Activated T-cell treated with anti-CD3 and anti-CD28 coated beads, Interleukin-2, amount 50 U/mL, for 24 hours (primary cell): Measurements from ENCODE around the gene RUNDC3A.

Experiments
- DNase-seq: peaks from one replicate; pipeline ENCODE4 v3.0.0-alpha.2; 2020
- H3K27ac Mint-ChIP-seq: 2 replicates; pipeline ENCODE4 v1.8.0; 2020; ENCODE audit warnings: mild to moderate bottlenecking, mixed read lengths
- H3K27me3 Mint-ChIP-seq: 2 replicates; pipeline ENCODE4 v1.8.0; 2020; ENCODE audit warnings: mixed read lengths
- H3K36me3 Mint-ChIP-seq: 2 replicates; pipeline ENCODE4 v1.8.0; 2020; ENCODE audit warnings: low read depth, mixed read lengths
- H3K4me1 Mint-ChIP-seq: 2 replicates; pipeline ENCODE4 v1.8.0; 2020; ENCODE audit warnings: low read depth, mixed read lengths
- H3K4me3 Mint-ChIP-seq: 2 replicates; pipeline ENCODE4 v1.8.0; 2020; ENCODE audit warnings: mild to moderate bottlenecking, moderate library complexity, mixed read lengths
- H3K9me3 Mint-ChIP-seq: 2 replicates; pipeline ENCODE4 v1.8.0; 2020; ENCODE audit warnings: mixed read lengths

The RUNDC3A gene

DNA sequence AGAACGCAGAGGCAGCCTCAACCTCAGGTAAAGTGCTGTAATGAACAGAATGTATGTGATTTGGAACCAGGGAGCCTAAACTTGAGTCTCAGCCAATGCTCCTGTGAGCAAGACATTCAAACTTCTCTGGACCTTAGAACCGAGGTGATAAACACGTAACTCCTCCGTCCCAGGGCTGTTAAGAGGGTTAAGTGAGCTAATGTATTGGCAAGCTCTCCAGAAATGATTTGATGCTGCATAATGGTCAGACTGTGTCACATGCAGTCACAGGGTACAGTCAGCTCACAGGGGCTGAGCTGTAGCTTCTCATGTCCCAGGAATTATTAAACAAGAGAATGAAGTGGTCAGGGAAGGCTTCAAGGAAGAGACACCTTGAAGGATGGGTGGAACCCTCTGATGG lies 30.4 kb upstream of the RUNDC3A start:
- Mint-ChIP-seq H3K27ac (no peak overlapping the region), H3K4me3 (no peak overlapping the region), H3K4me1 (peaks cover 10% of the 10 kb centered on the region), H3K36me3 (no peaks in the 10 kb centered on the region), H3K9me3 (no peaks in the 10 kb centered on the region), H3K27me3 (peaks cover 3% of the 10 kb centered on the region)
- DNase-seq, result no peak

DNA sequence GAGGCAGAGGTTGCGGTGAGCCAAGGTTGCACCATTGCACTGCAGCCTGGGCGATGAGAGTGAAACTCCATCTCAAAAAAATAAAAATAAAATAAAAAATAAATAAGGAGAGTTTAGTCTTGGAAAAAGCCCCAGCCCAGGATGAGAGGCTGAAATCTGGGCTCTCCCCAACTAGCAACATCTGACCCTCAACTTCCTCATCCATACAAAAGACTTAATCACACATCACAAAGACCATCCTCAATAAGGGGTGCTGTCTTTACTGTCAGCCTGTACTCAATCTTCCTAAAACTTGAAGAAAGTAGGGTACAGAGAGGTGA lies 29.1 kb upstream of the RUNDC3A start:
- peaks cover 3% of the 10 kb centered on the region for H3K27me3 Mint-ChIP-seq
- H3K36me3 Mint-ChIP-seq, result no peaks in the 10 kb centered on the region
- H3K4me3 Mint-ChIP-seq, result no peak overlapping the region
- no peak for DNase-seq
- peaks cover 10% of the 10 kb centered on the region for H3K4me1 Mint-ChIP-seq
- no peaks in the 10 kb centered on the region for H3K9me3 Mint-ChIP-seq
- no peak overlapping the region for H3K27ac Mint-ChIP-seq

DNA sequence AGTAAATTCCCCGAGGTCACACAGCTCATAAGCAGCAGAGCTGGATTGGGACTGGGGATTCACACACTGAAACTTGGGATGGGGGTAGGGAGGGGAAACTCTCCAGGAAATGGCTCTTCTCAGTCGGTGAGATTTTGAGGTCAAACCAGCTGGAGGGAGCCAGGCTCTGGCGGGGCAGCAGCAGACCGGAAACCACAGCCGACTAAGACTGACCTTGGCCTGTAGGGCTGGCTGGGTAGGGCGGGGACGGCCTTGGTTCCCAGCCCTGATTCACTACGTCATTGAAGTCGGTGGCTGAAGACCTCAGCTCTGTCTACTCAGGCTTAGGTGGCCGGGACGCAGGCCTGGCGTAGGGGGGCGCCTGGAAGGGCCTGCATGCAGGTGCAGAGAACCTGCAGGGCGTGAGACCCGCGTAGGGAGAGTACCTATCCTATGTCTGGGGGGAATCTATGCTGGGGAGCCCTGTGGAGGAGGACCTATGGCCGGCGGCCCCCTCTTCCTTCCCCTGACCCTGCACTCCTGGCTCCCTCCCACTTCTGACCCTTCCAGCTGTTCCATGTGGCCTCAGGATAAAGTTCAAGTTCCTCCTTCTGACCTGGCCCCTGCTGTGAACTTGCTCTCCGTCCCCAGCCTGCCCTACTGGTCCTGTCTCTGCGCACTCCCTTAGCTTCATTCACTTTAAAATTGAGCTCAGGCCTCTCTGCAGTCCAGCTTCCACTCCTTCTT lies 28.6 kb upstream of the RUNDC3A start:
- no peak for DNase-seq
- Mint-ChIP-seq H3K27me3 (peaks cover 3% of the 10 kb centered on the region), H3K27ac (no peak overlapping the region)

DNA sequence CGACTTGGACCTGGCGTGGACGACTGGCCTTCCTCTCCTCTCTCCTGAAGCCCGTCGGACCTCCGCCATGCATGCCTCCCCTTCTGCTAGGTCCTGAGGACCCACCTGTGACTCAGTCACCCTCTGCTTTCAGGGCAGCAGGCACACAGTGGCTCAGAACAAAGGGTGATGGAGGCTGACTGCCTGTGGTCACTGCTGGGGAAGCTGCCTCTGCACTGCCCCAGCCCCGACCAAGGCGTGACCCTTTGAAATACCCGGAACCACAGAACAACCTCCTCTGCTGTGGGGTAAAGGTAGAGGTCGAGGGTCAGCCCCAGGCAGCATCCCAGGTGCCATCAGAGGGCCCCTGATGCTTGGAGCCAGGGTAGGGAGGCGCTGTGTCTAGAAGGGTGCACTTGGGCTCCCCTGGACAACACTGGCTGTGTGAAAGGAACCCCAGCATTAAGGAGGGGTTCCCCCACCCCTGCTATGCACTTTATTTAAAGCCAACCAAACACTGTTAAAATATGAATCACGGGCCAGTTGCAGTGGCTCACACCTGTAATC lies 27.9 kb upstream of the RUNDC3A start:
- H3K9me3 Mint-ChIP-seq, result no peaks in the 10 kb centered on the region
- peaks cover 10% of the 10 kb centered on the region for H3K4me1 Mint-ChIP-seq

More for the DNA sequence above, 28.6 kb upstream of the RUNDC3A start:
- H3K4me3 Mint-ChIP-seq, result no peak overlapping the region
- no peaks in the 10 kb centered on the region for H3K9me3 Mint-ChIP-seq
- peaks cover 10% of the 10 kb centered on the region for H3K4me1 Mint-ChIP-seq
- H3K36me3 Mint-ChIP-seq, result no peaks in the 10 kb centered on the region

DNA sequence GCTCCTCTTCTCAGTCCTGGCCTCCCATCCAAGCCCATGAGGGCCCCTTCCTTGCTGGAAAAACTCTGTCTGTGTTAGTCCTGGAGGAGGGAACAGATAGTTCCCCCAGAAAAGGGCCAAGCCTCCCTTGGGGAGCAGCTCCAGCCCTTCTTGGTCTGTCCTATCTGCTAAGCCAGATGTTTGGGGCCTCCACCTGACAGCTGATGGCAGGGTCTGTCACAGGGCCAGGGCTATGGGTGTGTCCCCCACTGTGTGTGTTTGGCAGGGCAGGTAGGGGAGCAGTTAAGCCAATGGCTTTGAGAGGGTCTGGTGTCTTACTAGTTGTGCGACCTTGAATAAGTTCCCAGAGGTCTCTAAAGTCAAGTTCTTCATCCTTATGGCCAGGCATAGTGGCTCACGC lies 26.8 kb upstream of the RUNDC3A start:
- no peak overlapping the region for H3K4me3 Mint-ChIP-seq
- H3K27me3 Mint-ChIP-seq, result peaks cover 3% of the 10 kb centered on the region
- no peaks in the 10 kb centered on the region for H3K36me3 Mint-ChIP-seq
- DNase-seq, result no peak
- H3K27ac Mint-ChIP-seq, result no peak overlapping the region
- peaks cover 10% of the 10 kb centered on the region for H3K4me1 Mint-ChIP-seq
- H3K9me3 Mint-ChIP-seq, result no peaks in the 10 kb centered on the region

More for the DNA sequence above, 27.9 kb upstream of the RUNDC3A start:
- peaks cover 3% of the 10 kb centered on the region for H3K27me3 Mint-ChIP-seq
- DNase-seq, result no peak
- no peak overlapping the region for H3K4me3 Mint-ChIP-seq
- no peaks in the 10 kb centered on the region for H3K36me3 Mint-ChIP-seq
- no peak overlapping the region for H3K27ac Mint-ChIP-seq

DNA sequence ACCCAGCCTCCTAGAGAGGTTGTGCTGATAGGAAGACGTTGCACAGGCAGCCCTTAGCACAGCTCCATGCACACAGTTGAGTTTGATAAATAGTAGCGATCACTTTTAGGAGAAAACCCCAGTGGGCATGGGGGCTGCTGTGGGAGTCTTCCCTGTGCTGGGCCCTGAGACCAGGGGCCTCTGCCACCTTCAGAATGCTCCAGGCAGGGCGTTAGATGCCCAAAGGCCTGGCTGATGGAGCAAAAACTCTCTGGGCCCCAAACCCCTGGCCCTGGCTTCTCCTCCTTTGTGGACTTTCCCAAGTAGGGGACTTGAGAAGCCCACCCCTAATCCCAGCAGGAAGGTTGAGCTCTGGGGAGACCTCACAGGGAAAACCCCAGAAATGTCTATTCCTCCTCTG lies 26.1 kb upstream of the RUNDC3A start:
- Mint-ChIP-seq H3K4me1 (peaks cover 10% of the 10 kb centered on the region), H3K9me3 (no peaks in the 10 kb centered on the region), H3K4me3 (no peak overlapping the region), H3K27ac (no peak overlapping the region), H3K36me3 (no peaks in the 10 kb centered on the region), H3K27me3 (peaks cover 3% of the 10 kb centered on the region)
- DNase-seq, result no peak

DNA sequence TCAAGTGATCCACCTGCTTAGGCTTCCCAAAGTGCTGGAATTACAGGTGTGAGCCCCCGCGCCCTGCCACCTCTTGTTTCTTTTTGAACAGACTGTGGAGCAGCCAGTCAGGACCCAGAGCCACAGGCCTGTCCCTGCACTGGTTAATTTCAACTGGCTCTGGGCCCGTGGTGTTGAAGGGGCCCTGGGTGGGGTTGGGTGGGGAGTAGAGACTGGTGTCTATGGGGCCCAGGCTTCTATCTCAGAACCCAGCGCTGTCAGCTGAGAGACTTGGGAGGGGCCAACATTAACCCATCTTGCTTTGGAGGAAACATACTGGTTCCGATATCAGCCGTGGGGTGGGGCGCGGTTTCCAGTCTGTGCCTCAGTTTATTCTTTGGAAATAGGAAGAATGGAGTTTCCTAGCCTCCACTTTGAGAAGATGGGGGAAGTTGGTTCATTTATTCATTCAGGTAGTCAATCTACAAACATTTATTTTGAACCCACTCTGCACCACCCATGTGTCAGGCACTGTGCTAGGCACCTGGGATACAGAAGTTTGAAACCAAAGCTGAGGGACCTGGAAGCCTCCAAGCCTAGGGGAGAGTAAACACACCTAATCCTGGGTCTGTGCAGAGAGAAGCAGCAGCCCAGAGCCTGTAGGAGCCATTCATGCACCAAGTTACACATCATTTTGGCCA lies 24.9 kb upstream of the RUNDC3A start:
- no peak for DNase-seq
- H3K9me3 Mint-ChIP-seq, result no peaks in the 10 kb centered on the region
- peaks cover 3% of the 10 kb centered on the region for H3K27me3 Mint-ChIP-seq
- peaks cover 10% of the 10 kb centered on the region for H3K4me1 Mint-ChIP-seq
- H3K27ac Mint-ChIP-seq, result no peak overlapping the region
- H3K36me3 Mint-ChIP-seq, result no peaks in the 10 kb centered on the region
- no peak overlapping the region for H3K4me3 Mint-ChIP-seq

DNA sequence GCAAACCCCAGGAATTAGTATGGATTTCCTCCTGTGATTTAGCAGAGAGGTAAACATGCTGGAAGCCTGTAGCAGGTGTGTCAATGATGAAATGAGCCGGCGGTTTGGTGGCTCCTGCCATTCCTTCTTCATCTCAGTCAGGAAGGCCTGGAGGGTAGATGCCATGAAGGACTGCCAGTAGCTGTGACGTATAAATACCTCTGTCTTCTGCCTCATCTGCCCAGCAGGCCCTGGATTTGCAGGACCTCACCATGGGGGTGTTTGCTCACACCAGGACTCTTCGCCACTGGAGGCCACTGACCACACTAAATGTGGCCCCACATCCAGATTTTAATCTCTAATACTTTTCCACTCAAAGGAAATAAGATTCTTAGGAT lies 24.4 kb upstream of the RUNDC3A start:
- Mint-ChIP-seq H3K36me3 (no peaks in the 10 kb centered on the region), H3K9me3 (no peaks in the 10 kb centered on the region), H3K27ac (no peak overlapping the region), H3K4me3 (no peak overlapping the region), H3K27me3 (peaks cover 3% of the 10 kb centered on the region), H3K4me1 (peaks cover 10% of the 10 kb centered on the region)
- no peak for DNase-seq

DNA sequence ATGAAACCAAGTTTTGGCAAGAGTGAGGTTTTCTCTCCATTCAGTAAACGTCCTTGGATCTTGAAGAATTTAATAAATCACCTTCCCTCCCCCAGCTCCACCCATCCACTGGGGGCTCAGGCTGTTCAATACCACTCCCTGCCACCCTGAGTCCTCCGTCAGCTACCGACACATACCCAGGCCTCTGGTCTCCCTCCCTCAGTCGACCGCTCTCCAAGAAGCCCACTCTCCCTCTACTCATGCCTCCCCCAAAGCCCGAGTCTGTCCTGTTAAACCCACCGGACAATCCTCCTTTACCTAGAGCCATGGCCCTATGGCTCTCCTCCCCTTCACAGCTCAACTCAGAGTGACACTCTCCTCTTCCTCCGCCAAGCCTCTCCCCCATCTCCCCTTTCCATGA lies 20.8 kb upstream of the RUNDC3A start:
- no peaks in the 10 kb centered on the region for H3K36me3 Mint-ChIP-seq
- H3K4me3 Mint-ChIP-seq, result no peak overlapping the region
- no peaks in the 10 kb centered on the region for H3K4me1 Mint-ChIP-seq
- H3K9me3 Mint-ChIP-seq, result no peaks in the 10 kb centered on the region
- no peak for DNase-seq
- no peaks in the 10 kb centered on the region for H3K27me3 Mint-ChIP-seq
- H3K27ac Mint-ChIP-seq, result no peak overlapping the region

DNA sequence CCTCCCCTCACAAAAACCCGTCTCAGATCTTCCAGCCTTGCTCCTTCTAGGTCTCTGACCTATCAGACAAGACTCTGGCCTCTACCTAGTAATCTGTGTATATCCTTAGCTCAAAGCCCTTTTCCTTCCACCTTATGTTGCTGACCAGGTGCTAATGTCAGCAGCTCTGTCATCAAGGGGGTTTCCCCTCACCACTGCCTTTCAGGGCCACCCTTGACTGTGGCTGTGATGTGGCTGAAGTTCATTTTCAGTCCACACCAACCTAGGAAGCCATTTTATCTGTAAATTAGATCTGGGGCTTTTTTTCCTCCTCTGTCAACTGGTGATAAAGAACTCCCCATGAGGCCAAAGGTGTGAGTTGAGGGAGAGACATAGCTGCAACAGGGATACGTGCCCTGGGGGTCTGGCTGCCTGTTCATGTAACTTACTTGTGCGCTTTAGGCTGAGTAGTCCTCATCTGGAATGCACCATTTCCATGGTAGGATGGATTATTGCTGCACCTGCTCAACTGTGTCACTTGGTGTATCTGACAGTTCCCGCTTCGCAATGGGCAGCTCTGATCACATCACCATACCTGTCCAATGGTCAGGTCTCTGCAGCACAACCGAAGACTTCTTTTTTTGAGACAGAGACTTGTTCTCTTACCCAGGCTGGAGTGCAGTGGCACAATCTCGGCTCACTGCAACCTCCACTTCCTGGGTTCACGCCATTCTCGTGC lies 14.7 kb upstream of the RUNDC3A start:
- no peak overlapping the region for H3K27ac Mint-ChIP-seq
- H3K4me3 Mint-ChIP-seq, result no peak overlapping the region
- no peaks in the 10 kb centered on the region for H3K9me3 Mint-ChIP-seq
- DNase-seq, result no peak
- no peaks in the 10 kb centered on the region for H3K36me3 Mint-ChIP-seq
- H3K27me3 Mint-ChIP-seq, result peaks cover 3% of the 10 kb centered on the region
- H3K4me1 Mint-ChIP-seq, result peaks cover 1% of the 10 kb centered on the region

DNA sequence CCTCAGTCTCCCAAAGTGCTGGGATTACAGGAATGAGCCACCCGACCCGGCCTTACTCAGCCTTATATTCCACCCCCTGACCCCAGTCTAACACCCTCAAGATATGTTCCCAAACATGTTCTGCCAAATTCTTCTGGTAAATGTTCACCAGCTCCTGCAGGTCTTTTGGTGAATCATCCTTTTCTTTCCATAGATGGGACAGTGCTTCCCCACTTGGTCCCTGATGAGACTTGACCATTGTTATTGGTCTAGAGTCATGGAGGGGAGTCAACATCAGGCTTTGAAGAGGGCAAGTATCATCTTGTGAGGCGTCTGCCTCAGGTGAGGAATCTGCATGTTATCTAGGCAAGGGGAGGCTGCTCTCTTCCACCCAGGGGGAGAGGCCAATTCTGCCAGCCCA lies 10.4 kb upstream of the RUNDC3A start:
- Mint-ChIP-seq H3K4me1 (peaks cover 1% of the 10 kb centered on the region), H3K27me3 (peaks cover 3% of the 10 kb centered on the region), H3K4me3 (no peak overlapping the region), H3K27ac (no peak overlapping the region), H3K9me3 (no peaks in the 10 kb centered on the region), H3K36me3 (no peaks in the 10 kb centered on the region)
- DNase-seq, result no peak

DNA sequence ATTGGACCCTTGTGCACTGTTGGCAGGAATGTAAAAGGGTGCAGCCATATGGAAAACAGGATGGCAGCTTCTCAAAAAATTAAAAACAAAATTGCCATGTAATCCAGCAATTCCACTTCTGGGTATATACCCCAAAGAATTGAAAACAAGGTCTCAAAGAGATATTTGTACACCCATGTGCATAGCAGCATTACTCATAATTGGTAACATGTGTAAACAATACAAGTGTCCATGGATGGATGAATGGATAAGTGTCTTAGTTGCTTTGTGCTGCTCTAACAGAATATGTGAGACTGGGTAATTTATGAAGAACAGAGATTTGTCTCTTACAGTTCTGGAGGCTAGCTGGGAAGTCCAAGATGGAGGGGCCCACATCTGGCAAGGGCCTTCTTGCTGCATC lies 3.8 kb upstream of the RUNDC3A start:
- Mint-ChIP-seq H3K27me3 (peaks cover 28% of the 10 kb centered on the region), H3K4me3 (no peak overlapping the region), H3K27ac (no peak overlapping the region), H3K4me1 (peaks cover 11% of the 10 kb centered on the region), H3K9me3 (no peaks in the 10 kb centered on the region), H3K36me3 (no peaks in the 10 kb centered on the region)
- DNase-seq, result no peak

DNA sequence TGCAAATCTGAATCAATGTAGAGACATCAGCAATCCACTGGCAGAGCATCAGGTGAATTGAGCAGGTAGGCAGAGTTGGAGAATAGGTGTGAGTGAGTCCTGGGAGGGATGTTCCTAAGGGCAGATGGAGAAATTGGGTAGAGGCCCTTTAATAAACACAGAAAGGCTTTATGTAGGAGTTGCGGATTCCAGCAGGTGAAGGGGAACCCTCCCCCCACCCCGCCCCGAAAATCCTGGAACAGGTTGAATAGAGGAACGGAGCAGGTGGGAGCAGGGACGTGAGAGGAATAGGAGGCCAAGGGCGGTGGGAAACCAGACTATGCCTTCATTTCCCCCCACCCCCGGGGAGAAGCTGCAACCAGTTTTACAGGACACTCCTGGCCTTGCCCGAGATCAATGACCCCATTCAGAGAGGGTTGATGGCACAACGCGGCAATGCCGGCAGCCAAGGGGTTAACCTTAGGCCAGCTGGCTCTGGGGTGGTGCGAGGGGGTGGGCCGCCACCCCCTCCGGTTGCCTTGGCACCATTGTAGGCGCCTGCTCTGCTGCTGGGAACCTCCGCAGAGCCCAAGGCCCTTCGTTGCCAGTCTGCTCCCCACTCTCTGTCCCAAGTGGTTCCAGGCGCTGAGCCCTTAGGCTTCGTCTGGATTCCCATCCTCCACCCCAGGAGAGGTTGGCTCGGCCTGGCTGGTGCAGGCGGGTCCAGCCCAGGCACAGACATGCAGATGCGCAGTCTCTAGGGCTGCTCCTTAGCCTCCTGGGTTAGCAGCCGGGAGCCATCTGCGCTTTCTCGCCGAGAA lies 814 bp upstream of the RUNDC3A start:
- no peaks in the 10 kb centered on the region for H3K9me3 Mint-ChIP-seq
- peaks cover 11% of the 10 kb centered on the region for H3K4me1 Mint-ChIP-seq
- peak; percentile 52 for DNase-seq
- H3K4me3 Mint-ChIP-seq, result peak overlapping the region; percentile 12
- peaks cover 30% of the 10 kb centered on the region for H3K27me3 Mint-ChIP-seq
- no peaks in the 10 kb centered on the region for H3K36me3 Mint-ChIP-seq
- H3K27ac Mint-ChIP-seq, result no peak overlapping the region

DNA sequence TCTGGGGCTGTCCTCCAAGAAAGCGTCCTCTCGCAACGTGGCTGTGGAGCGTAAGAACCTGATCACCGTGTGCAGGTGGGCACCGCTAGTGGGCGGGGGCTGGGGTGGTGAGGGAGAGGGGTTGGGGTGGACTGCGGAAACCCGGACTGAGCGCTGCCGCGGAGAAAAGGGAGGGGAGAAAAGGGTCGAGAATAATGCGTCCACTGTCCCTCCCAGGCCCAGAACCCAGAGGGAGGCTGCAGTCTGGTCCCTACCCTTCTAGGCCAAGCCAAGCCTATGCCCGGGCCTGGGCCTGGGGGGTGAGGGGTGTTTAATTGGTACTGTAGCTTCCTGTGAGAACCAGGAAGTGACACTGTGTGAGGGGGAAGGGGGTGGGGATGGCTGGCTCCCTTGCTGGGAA lies 464 bp downstream of the RUNDC3A start:
- Mint-ChIP-seq H3K9me3 (no peaks in the 10 kb centered on the region), H3K36me3 (no peaks in the 10 kb centered on the region), H3K4me3 (peak overlapping the region; percentile 29), H3K4me1 (peaks cover 11% of the 10 kb centered on the region), H3K27me3 (peaks cover 37% of the 10 kb centered on the region), H3K27ac (no peak overlapping the region)
- no peak for DNase-seq
